H1 (cell line): ENCODE data around the gene TRIOBP. TPM values are rescaled to one million over a fixed set of nuclear protein-coding genes. Genes with fewer than 3 reads are reported as not detected.

ENCODE experiments used
- CTCF ChIA-PET: fragments of 300-600 bp; sonication (Branson Sonifier 250); formaldehyde crosslinking; loops from one replicate; lab custom pipeline; 2021; ENCODE audit not compliant: partially characterized antibody; lab: Charles Lee
- POLR2A ChIA-PET: fragments of 300-600 bp; sonication (Branson Sonifier 250); formaldehyde crosslinking; loops from one replicate; lab custom pipeline; 2021; ENCODE audit warnings: inconsistent platforms; ENCODE audit not compliant: partially characterized antibody; lab: Charles Lee
- DNase-seq, 2 experiments: peaks; one replicate each; pipeline versions ENCODE4 v3.0.0 to v3.0.0-alpha.2; 2010 to 2022; ENCODE audit warnings: low spot score in 2 of 2, low read depth in 1 of 2, mixed read lengths in 1 of 2
- FAIRE-seq: peaks from 2 replicates; lab custom pipeline; 2011; peaks lifted over from hg19 to GRCh38; lab: Jason Lieb, UNC
- H2AFZ ChIP-seq: 2 replicates; pipeline ENCODE4 v1.8.1; 2012; ENCODE audit warnings: low read length, inconsistent platforms
- H2AK5ac ChIP-seq: 2 replicates; pipeline ENCODE4 v1.6.1; 2013; ENCODE audit warnings: low read depth, low read length
- H2BK120ac ChIP-seq: replicated peaks from 2 replicates; pipeline ENCODE3; 2013; ENCODE audit warnings: low read depth, low read length, inconsistent platforms
- H2BK12ac ChIP-seq: 2 replicates; pipeline ENCODE4 v1.6.1; 2013; ENCODE audit warnings: low read depth, low read length
- H2BK15ac ChIP-seq: 2 replicates; pipeline ENCODE4 v1.6.1; 2013; ENCODE audit warnings: low read length
- H2BK20ac ChIP-seq: 2 replicates; pipeline ENCODE4 v1.6.1; 2013; ENCODE audit warnings: low read length
- H2BK5ac ChIP-seq: 2 replicates; pipeline ENCODE4 v1.6.1; 2013; ENCODE audit warnings: low read depth, low read length
- H3K14ac ChIP-seq: 2 replicates; pipeline ENCODE4 v1.6.1; 2013; ENCODE audit warnings: inconsistent platforms; ENCODE audit not compliant: insufficient read length
- H3K18ac ChIP-seq: 2 replicates; pipeline ENCODE4 v1.6.1; 2013; ENCODE audit warnings: low read length; ENCODE audit errors: extremely low read depth
- H3K23ac ChIP-seq: 2 replicates; pipeline ENCODE4 v1.6.1; 2013; ENCODE audit warnings: inconsistent platforms; ENCODE audit not compliant: insufficient read length
- H3K23me2 ChIP-seq: 2 replicates; pipeline ENCODE4 v1.6.1; 2013; ENCODE audit warnings: low read depth, low read length
- H3K27ac ChIP-seq: 2 replicates; pipeline ENCODE4 v1.6.1; 2011; ENCODE audit warnings: low read depth, low read length, inconsistent platforms
- H3K27me3 ChIP-seq, 4 experiments: replicated peaks in 1 of 4; 1 replicate in 1 of 4; 2 replicates in 3 of 4; pipeline versions ENCODE4 v1.6.1 to v1.8.1; 2011 to 2013; ENCODE audit warnings: low read length in 3 of 4, mild to moderate bottlenecking in 3 of 4, inconsistent platforms in 2 of 4, mixed read lengths in 2 of 4, moderate library complexity in 1 of 4; ENCODE audit not compliant: control insufficient read depth in 3 of 4, insufficient read depth in 3 of 4; ENCODE audit errors: extremely low read depth in 1 of 4
- H3K36me3 ChIP-seq, 4 experiments: 2 replicates each; pipeline versions ENCODE4 v1.6.1 to v1.8.1; 2011 to 2013; ENCODE audit warnings: mild to moderate bottlenecking in 4 of 4, low read length in 3 of 4, moderate library complexity in 2 of 4, control low read depth in 1 of 4, inconsistent platforms in 1 of 4; ENCODE audit not compliant: insufficient read depth in 4 of 4, control insufficient read depth in 2 of 4
- H3K4ac ChIP-seq: replicated peaks from 2 replicates; pipeline ENCODE3; 2013; ENCODE audit warnings: low read length, low read depth, mixed read lengths, inconsistent platforms; ENCODE audit not compliant: insufficient read length
- H3K4me1 ChIP-seq, 4 experiments: replicated peaks in 1 of 4; 1 replicate in 1 of 4; 2 replicates in 3 of 4; pipeline versions ENCODE4 v1.6.1 to v1.8.1; 2011 to 2013; ENCODE audit warnings: low read length in 3 of 4, inconsistent platforms in 2 of 4, mixed read lengths in 1 of 4; ENCODE audit not compliant: insufficient read depth in 4 of 4, control insufficient read depth in 3 of 4
- H3K4me2 ChIP-seq, 2 experiments: 2 replicates each; pipeline versions ENCODE4 v1.6.1 to v1.8.1; 2011 to 2013; ENCODE audit warnings: low read depth in 2 of 2, low read length in 2 of 2, control low read depth in 1 of 2, inconsistent platforms in 1 of 2, mild to moderate bottlenecking in 1 of 2; ENCODE audit not compliant: insufficient read depth in 1 of 2
- H3K4me3 ChIP-seq, 4 experiments: fragments of 200-600, 300-600 bp in 1 of 4; sonication (generic), shearing (Covaris generic), sonication (Bioruptor Twin) in 1 of 4; 2 replicates each; pipeline versions ENCODE4 v1.5.1 to v1.8.1; 2011 to 2016; ENCODE audit warnings: low read length in 4 of 4, low read depth in 3 of 4, control low read depth in 2 of 4, inconsistent platforms in 2 of 4, mild to moderate bottlenecking in 2 of 4, mixed read lengths in 1 of 4, moderate library complexity in 1 of 4; ENCODE audit not compliant: insufficient read depth in 2 of 4; ENCODE audit errors: extremely low read depth in 1 of 4
- H3K56ac ChIP-seq: replicated peaks from 2 replicates; pipeline ENCODE3; 2013; ENCODE audit warnings: low read depth, mild to moderate bottlenecking, mixed read lengths, low read length, inconsistent platforms; ENCODE audit not compliant: insufficient read length
- H3K79me1 ChIP-seq: 2 replicates; pipeline ENCODE4 v1.6.1; 2013; ENCODE audit warnings: low read depth, low read length, control low read depth
- H3K79me2 ChIP-seq, 2 experiments: 2 replicates each; pipeline versions ENCODE4 v1.6.1 to v1.8.1; 2012 to 2013; ENCODE audit warnings: low read length in 2 of 2, mild to moderate bottlenecking in 2 of 2, inconsistent platforms in 1 of 2; ENCODE audit not compliant: insufficient read depth in 2 of 2, control insufficient read depth in 1 of 2
- H3K9ac ChIP-seq, 4 experiments: replicated peaks in 1 of 4; 1 replicate in 1 of 4; 2 replicates in 3 of 4; pipeline versions ENCODE4 v1.6.1 to v1.8.1; 2011 to 2013; ENCODE audit warnings: low read depth in 3 of 4, low read length in 3 of 4, control low read depth in 2 of 4, mild to moderate bottlenecking in 2 of 4, moderate library complexity in 2 of 4, inconsistent platforms in 1 of 4; ENCODE audit errors: extremely low read depth in 1 of 4
- H3K9me3 ChIP-seq, 2 experiments: 2 replicates each; pipeline versions ENCODE4 v1.6.1 to v1.8.1; 2012 to 2013; ENCODE audit warnings: mild to moderate bottlenecking in 2 of 2, moderate library complexity in 2 of 2, control low read depth in 1 of 2, inconsistent platforms in 1 of 2, low read depth in 1 of 2, low read length in 1 of 2, mixed read lengths in 1 of 2; ENCODE audit not compliant: insufficient read depth in 2 of 2
- H4K20me1 ChIP-seq, 2 experiments: replicated peaks in 1 of 2; 2 replicates each; pipeline versions ENCODE3 to v1.8.1; 2011 to 2013; ENCODE audit warnings: inconsistent platforms in 2 of 2, low read length in 2 of 2, mild to moderate bottlenecking in 1 of 2; ENCODE audit not compliant: insufficient read depth in 2 of 2, control insufficient read depth in 1 of 2
- H4K5ac ChIP-seq: 2 replicates; pipeline ENCODE4 v1.6.1; 2013; ENCODE audit warnings: low read length, low read depth, mixed read lengths, inconsistent platforms; ENCODE audit not compliant: insufficient read length
- H4K8ac ChIP-seq: 2 replicates; pipeline ENCODE4 v1.8.0; 2013; ENCODE audit warnings: mild to moderate bottlenecking, moderate library complexity, low read length, inconsistent platforms; ENCODE audit not compliant: insufficient read depth; ENCODE audit errors: extremely low read depth
- H4K91ac ChIP-seq: replicated peaks from 2 replicates; pipeline ENCODE3; 2013; ENCODE audit warnings: low read length, mixed read lengths, inconsistent platforms; ENCODE audit not compliant: insufficient read length
- WGBS, 2 experiments: shearing (Covaris generic) in 1 of 2; methylation state at CpG; one replicate each; pipeline versions ENCODE4 v1.1.6 to v1.1.7; 2013 to 2015; ENCODE audit warnings: low lambda C conversion rate in 2 of 2, mixed read lengths in 2 of 2, inconsistent platforms in 1 of 2, low coverage in 1 of 2, missing lambda C conversion rate in 1 of 2; ENCODE audit not compliant: insufficient replicate concordance in 2 of 2, insufficient coverage in 1 of 2, insufficient read length in 1 of 2; ENCODE audit errors: extremely low coverage in 1 of 2, missing lambda C conversion rate in 1 of 2; 5-methylcytosine and 5-hydroxymethylcytosine counted together
- polyA plus RNA-seq, 7 experiments: library from polyadenylated mRNA; depleted of rRNA in 3 of 7; stranded (reverse) in 5 of 7; unstranded in 2 of 7; fragments of >200 nt in 5 of 7; fragments of 200-250 nt in 2 of 7; gene quantifications; 1 replicate in 5 of 7; 2 replicates in 1 of 7; 4 replicates in 1 of 7; pipeline versions ENCODE4 v1.2.1 to v1.2.3, GENCODE V29; 2011 to 2013; ENCODE audit warnings: missing spikeins in 2 of 7, mixed read lengths in 2 of 7
- total RNA-seq: library from RNA; stranded (reverse); fragmentation: NEBNext Ultra II Directional; extraction: Animal tissue kit (Norgen Biotek cat#: 25700); gene quantifications from 2 replicates; pipeline ENCODE4 v1.2.1, GENCODE V29; 2021
- TF ChIP-seq, protein P1 (sequence below): IDR thresholded peaks from 2 replicates; pipeline ENCODE4 v1.6.1; 2011; ENCODE audit warnings: low read depth, mild to moderate bottlenecking, low read length; ENCODE audit not compliant: insufficient read depth

The TRIOBP gene
- total and polyA plus RNA-seq, 2 of the 8 experiments (the other 6 are each of a cell fraction or from before 2014, with no cell fraction given), result 18.2 to 27.3 TPM

DNA sequence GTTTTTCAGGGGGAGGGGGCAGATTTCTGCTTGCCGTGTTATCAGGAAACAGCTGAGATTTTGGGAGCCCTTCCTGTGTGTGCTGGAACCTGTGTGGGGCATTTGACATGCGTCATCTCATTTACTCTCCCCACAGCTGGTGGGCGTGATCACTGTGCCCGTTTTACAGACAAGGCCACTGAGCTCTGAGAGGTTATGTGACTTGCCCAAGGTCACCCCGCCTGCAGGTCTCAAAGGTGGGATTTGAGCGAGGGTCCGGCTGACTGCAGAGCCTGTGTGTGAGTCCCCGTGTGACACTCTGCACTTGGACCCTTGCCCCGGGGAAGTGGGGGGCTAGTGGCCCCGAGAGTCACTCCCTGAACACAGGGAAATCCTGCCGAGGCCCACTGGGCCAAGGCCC is 62.4 kb downstream of the TRIOBP start:
- POLR2A ChIA-PET, result interaction anchor here (0.7 to 1.4 kb wide), 2 partner anchors 10 to 12 kb away, joined by 4 read pairs; no protein-coding TSS in a partner anchor
- Histone ChIP-seq H4K5ac (no peak overlapping the region), H3K23me2 (no peaks in the 10 kb centered on the region), H3K4me3 (no peak overlapping the region), H2AK5ac (no peak overlapping the region), H3K18ac (no peak overlapping the region), H3K4me1 (no peaks in the 10 kb centered on the region), H3K4ac (no peak overlapping the region), H3K79me1 (no peaks in the 10 kb centered on the region), H4K20me1 (peaks cover 4 to 5% of the 10 kb centered on the region in 2 experiments), H3K4me2 (no peak overlapping the region), H2BK5ac (no peak overlapping the region), H3K36me3 (peaks cover 2 to 43% (median 21%) of the 10 kb centered on the region in 4 experiments; a peak in 6 of 8 replicates), H3K27ac (no peak overlapping the region), H3K14ac (no peak overlapping the region), H2BK120ac (no peak overlapping the region), H4K91ac (no peak overlapping the region), H3K9me3 (no peaks in the 10 kb centered on the region), H3K23ac (no peak overlapping the region), H3K56ac (no peak overlapping the region), H3K9ac (no peak overlapping the region), H2BK15ac (no peak overlapping the region), H2BK12ac (no peak overlapping the region), H4K8ac (no peak overlapping the region), H2AFZ (no peak overlapping the region), H2BK20ac (no peak overlapping the region), H3K27me3 (no peaks in the 10 kb centered on the region), H3K79me2 (no peaks in the 10 kb centered on the region)
- TF ChIP-seq, protein P1, sequence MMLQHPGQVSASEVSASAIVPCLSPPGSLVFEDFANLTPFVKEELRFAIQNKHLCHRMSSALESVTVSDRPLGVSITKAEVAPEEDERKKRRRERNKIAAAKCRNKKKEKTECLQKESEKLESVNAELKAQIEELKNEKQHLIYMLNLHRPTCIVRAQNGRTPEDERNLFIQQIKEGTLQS, result no peak
- 94% methylated on average over 11 of the region's 11 CpGs; no CpG with 5 or more reads in 1 of the 2 experiments for WGBS, 2 experiments
- no peak for FAIRE-seq
- CTCF ChIA-PET, result interaction anchor here (0.6 to 10.9 kb wide), 2 partner anchors 9 to 190 kb away, joined by 4 to 75 read pairs; no protein-coding TSS in a partner anchor
- DNase-seq, result no peak
